ENCODE measurements around the gene ZNF92.
"Not testable (repeated sequence)": the region's sequence is repeated elsewhere in the genome, so short reads cannot be mapped to it uniquely, and the experiment has no call there.

The ZNF92 gene

GRCh38 chr7:65411249-65411648 lies 37.6 kb downstream of the ZNF92 start:
- H3K36me3 ChIP-seq (ENCODE audit: control insufficient read depth in 4 of 4, insufficient read depth in 4 of 4, low read length in 3 of 4): no peaks in the 10 kb centered on the region

GRCh38 chr7:65422670-65423069 lies 49.0 kb downstream of the ZNF92 start:
- H3K9me3 ChIP-seq (ENCODE audit: control extremely low read depth in 1 of 5, control insufficient read depth in 4 of 5, insufficient read depth in 2 of 5, low read depth in 1 of 5, low read length in 4 of 5): peaks cover 0 to 22% (median 6%) of the 10 kb centered on the region in 5 experiments
- no peaks in the 10 kb centered on the region for H3K36me3 ChIP-seq (ENCODE audit: control insufficient read depth in 4 of 4, insufficient read depth in 4 of 4, low read length in 3 of 4)
- no peaks in the 10 kb centered on the region for H3K27me3 ChIP-seq (replicated peaks in 2 of 5; ENCODE audit: control insufficient read depth in 4 of 5, insufficient read depth in 5 of 5, low read length in 4 of 5)
- ChIA-PET POLR2A (no interaction called here), CTCF (no interaction called here)
- no peak overlapping the region for H3K4me3 ChIP-seq (ENCODE audit: control insufficient read depth in 1 of 7, extremely low read depth in 1 of 7, insufficient read depth in 4 of 7, low read depth in 2 of 7, low read length in 6 of 7)
- no peak overlapping the region for H3K27ac ChIP-seq (ENCODE audit: insufficient read depth in 1 of 2, low read depth in 1 of 2, low read length in 2 of 2, poor library complexity in 1 of 2, severe bottlenecking in 2 of 2)
- DNase-seq: no peak
- no peaks in the 10 kb centered on the region for H3K4me1 ChIP-seq (ENCODE audit: control extremely low read depth in 1 of 4, control insufficient read depth in 4 of 4, insufficient read depth in 4 of 4, low read length in 3 of 4)

More at GRCh38 chr7:65411249-65411648, 37.6 kb downstream of the ZNF92 start:
- DNase-seq: no peak
- H3K27me3 ChIP-seq (replicated peaks in 2 of 5; ENCODE audit: control insufficient read depth in 4 of 5, insufficient read depth in 5 of 5, low read length in 4 of 5): no peaks in the 10 kb centered on the region
- H3K4me1 ChIP-seq (ENCODE audit: control extremely low read depth in 1 of 4, control insufficient read depth in 4 of 4, insufficient read depth in 4 of 4, low read length in 3 of 4): no peaks in the 10 kb centered on the region
- H3K9me3 ChIP-seq (ENCODE audit: control extremely low read depth in 1 of 5, control insufficient read depth in 4 of 5, insufficient read depth in 2 of 5, low read depth in 1 of 5, low read length in 4 of 5): peaks cover 0 to 12% (median 5%) of the 10 kb centered on the region in 5 experiments
- POLR2A ChIA-PET: no interaction called here
- no peak overlapping the region for H3K4me3 ChIP-seq (ENCODE audit: control insufficient read depth in 1 of 7, extremely low read depth in 1 of 7, insufficient read depth in 4 of 7, low read depth in 2 of 7, low read length in 6 of 7)
- no peak overlapping the region for H3K27ac ChIP-seq (ENCODE audit: insufficient read depth in 1 of 2, low read depth in 1 of 2, low read length in 2 of 2, poor library complexity in 1 of 2, severe bottlenecking in 2 of 2)
- CTCF ChIA-PET: no interaction called here

- H3K4me3 ChIP-seq (ENCODE audit: control insufficient read depth in 1 of 7, extremely low read depth in 1 of 7, insufficient read depth in 4 of 7, low read depth in 2 of 7, low read length in 6 of 7); POLR2A ChIA-PET; H3K27ac ChIP-seq (ENCODE audit: insufficient read depth in 1 of 2, low read depth in 1 of 2, low read length in 2 of 2, poor library complexity in 1 of 2, severe bottlenecking in 2 of 2); CTCF ChIA-PET; H3K4me1 ChIP-seq (ENCODE audit: control extremely low read depth in 1 of 4, control insufficient read depth in 4 of 4, insufficient read depth in 4 of 4, low read length in 3 of 4); H3K27me3 ChIP-seq (replicated peaks in 2 of 5; ENCODE audit: control insufficient read depth in 4 of 5, insufficient read depth in 5 of 5, low read length in 4 of 5); H3K36me3 ChIP-seq (ENCODE audit: control insufficient read depth in 4 of 4, insufficient read depth in 4 of 4, low read length in 3 of 4); DNase-seq: not testable (repeated sequence)
- WGBS (ENCODE audit: insufficient coverage): 100% methylated on average over 3 of the region's 3 CpGs
- H3K9me3 ChIP-seq (ENCODE audit: control extremely low read depth in 1 of 5, control insufficient read depth in 4 of 5, insufficient read depth in 2 of 5, low read depth in 1 of 5, low read length in 4 of 5): peaks cover 0 to 22% (median 6%) of the 10 kb centered on the region in 5 experiments
Observed at GRCh38 chr7:65423286-65423685, 49.6 kb downstream of the ZNF92 start.

- CTCF ChIA-PET: no interaction called here
Observed at GRCh38 chr7:65429642-65430343, 56.1 kb downstream of the ZNF92 start.

GRCh38 chr7:65430344-65431186 lies 56.9 kb downstream of the ZNF92 start:
- 81% methylated on average over 25 of the region's 26 CpGs for WGBS (ENCODE audit: insufficient coverage)
- H3K4me1 ChIP-seq (ENCODE audit: control extremely low read depth in 1 of 4, control insufficient read depth in 4 of 4, insufficient read depth in 4 of 4, low read length in 3 of 4): no peaks in the 10 kb centered on the region
- H3K9me3 ChIP-seq (ENCODE audit: control extremely low read depth in 1 of 5, control insufficient read depth in 4 of 5, insufficient read depth in 2 of 5, low read depth in 1 of 5, low read length in 4 of 5): peaks cover 0 to 20% (median 3%) of the 10 kb centered on the region in 5 experiments
- H3K27me3 ChIP-seq (replicated peaks in 2 of 5; ENCODE audit: control insufficient read depth in 4 of 5, insufficient read depth in 5 of 5, low read length in 4 of 5): no peaks in the 10 kb centered on the region
- ChIA-PET POLR2A (no interaction called here), CTCF (no interaction called here)
- DNase-seq: no peak
- H3K4me3 ChIP-seq (ENCODE audit: control insufficient read depth in 1 of 7, extremely low read depth in 1 of 7, insufficient read depth in 4 of 7, low read depth in 2 of 7, low read length in 6 of 7): no peak overlapping the region
- H3K27ac ChIP-seq (ENCODE audit: insufficient read depth in 1 of 2, low read depth in 1 of 2, low read length in 2 of 2, poor library complexity in 1 of 2, severe bottlenecking in 2 of 2): no peak overlapping the region
- no peaks in the 10 kb centered on the region for H3K36me3 ChIP-seq (ENCODE audit: control insufficient read depth in 4 of 4, insufficient read depth in 4 of 4, low read length in 3 of 4)

More at GRCh38 chr7:65429642-65430343, 56.1 kb downstream of the ZNF92 start:
- POLR2A ChIA-PET: no interaction called here
- H3K4me1 ChIP-seq (ENCODE audit: control extremely low read depth in 1 of 4, control insufficient read depth in 4 of 4, insufficient read depth in 4 of 4, low read length in 3 of 4): no peaks in the 10 kb centered on the region
- no peak overlapping the region for H3K4me3 ChIP-seq (ENCODE audit: control insufficient read depth in 1 of 7, extremely low read depth in 1 of 7, insufficient read depth in 4 of 7, low read depth in 2 of 7, low read length in 6 of 7)
- H3K27ac ChIP-seq (ENCODE audit: insufficient read depth in 1 of 2, low read depth in 1 of 2, low read length in 2 of 2, poor library complexity in 1 of 2, severe bottlenecking in 2 of 2): no peak overlapping the region
- 75% methylated on average over 26 of the region's 26 CpGs for WGBS (ENCODE audit: insufficient coverage)
- H3K36me3 ChIP-seq (ENCODE audit: control insufficient read depth in 4 of 4, insufficient read depth in 4 of 4, low read length in 3 of 4): no peaks in the 10 kb centered on the region
- H3K9me3 ChIP-seq (ENCODE audit: control extremely low read depth in 1 of 5, control insufficient read depth in 4 of 5, insufficient read depth in 2 of 5, low read depth in 1 of 5, low read length in 4 of 5): peaks cover 0 to 20% (median 3%) of the 10 kb centered on the region in 5 experiments
- H3K27me3 ChIP-seq (replicated peaks in 2 of 5; ENCODE audit: control insufficient read depth in 4 of 5, insufficient read depth in 5 of 5, low read length in 4 of 5): no peaks in the 10 kb centered on the region
- DNase-seq: no peak

GRCh38 chr7:65434307-65434706 lies 60.7 kb downstream of the ZNF92 start:
- DNase-seq: no peak
- Histone ChIP-seq H3K4me1 (ENCODE audit: control extremely low read depth in 1 of 4, control insufficient read depth in 4 of 4, insufficient read depth in 4 of 4, low read length in 3 of 4) (no peaks in the 10 kb centered on the region), H3K27ac (ENCODE audit: insufficient read depth in 1 of 2, low read depth in 1 of 2, low read length in 2 of 2, poor library complexity in 1 of 2, severe bottlenecking in 2 of 2) (no peak overlapping the region), H3K4me3 (ENCODE audit: control insufficient read depth in 1 of 7, extremely low read depth in 1 of 7, insufficient read depth in 4 of 7, low read depth in 2 of 7, low read length in 6 of 7) (no peak overlapping the region), H3K9me3 (ENCODE audit: control extremely low read depth in 1 of 5, control insufficient read depth in 4 of 5, insufficient read depth in 2 of 5, low read depth in 1 of 5, low read length in 4 of 5) (peaks cover 0 to 16% (median 0%) of the 10 kb centered on the region in 5 experiments), H3K36me3 (ENCODE audit: control insufficient read depth in 4 of 4, insufficient read depth in 4 of 4, low read length in 3 of 4) (no peaks in the 10 kb centered on the region), H3K27me3 (replicated peaks in 2 of 5; ENCODE audit: control insufficient read depth in 4 of 5, insufficient read depth in 5 of 5, low read length in 4 of 5) (no peaks in the 10 kb centered on the region)
- ChIA-PET CTCF (no interaction called here), POLR2A (no interaction called here)
- 50% methylated on average over 2 of the region's 3 CpGs for WGBS (ENCODE audit: insufficient coverage)

GRCh38 chr7:65436163-65436562 lies 62.5 kb downstream of the ZNF92 start:
- ChIA-PET POLR2A (no interaction called here), CTCF (no interaction called here)
- Histone ChIP-seq H3K9me3 (ENCODE audit: control extremely low read depth in 1 of 5, control insufficient read depth in 4 of 5, insufficient read depth in 2 of 5, low read depth in 1 of 5, low read length in 4 of 5) (no peaks in the 10 kb centered on the region), H3K27me3 (replicated peaks in 2 of 5; ENCODE audit: control insufficient read depth in 4 of 5, insufficient read depth in 5 of 5, low read length in 4 of 5) (no peaks in the 10 kb centered on the region), H3K27ac (ENCODE audit: insufficient read depth in 1 of 2, low read depth in 1 of 2, low read length in 2 of 2, poor library complexity in 1 of 2, severe bottlenecking in 2 of 2) (no peak overlapping the region), H3K4me1 (ENCODE audit: control extremely low read depth in 1 of 4, control insufficient read depth in 4 of 4, insufficient read depth in 4 of 4, low read length in 3 of 4) (no peaks in the 10 kb centered on the region), H3K36me3 (ENCODE audit: control insufficient read depth in 4 of 4, insufficient read depth in 4 of 4, low read length in 3 of 4) (no peaks in the 10 kb centered on the region), H3K4me3 (ENCODE audit: control insufficient read depth in 1 of 7, extremely low read depth in 1 of 7, insufficient read depth in 4 of 7, low read depth in 2 of 7, low read length in 6 of 7) (no peak overlapping the region)
- no peak for DNase-seq

Data from common myeloid progenitor, CD34-positive (primary cell).